GM12878 (cell line): ENCODE results near the gene ST3GAL5. TPM values are rescaled to one million over a fixed set of nuclear protein-coding genes. Genes with fewer than 3 reads are reported as not detected.

Experiments
- ATAC-seq: fragments of 200-7000 bp; cut with Tn5 transposase; 3 replicates; pipeline ENCODE4 v1.9.1; 2020; ENCODE audit warnings: mild to moderate bottlenecking, moderate library complexity
- BruUV-seq: library from RNA; stranded (reverse); fragments of 400-500 nt; replicated peaks from 2 replicates; lab custom pipeline; 2021; lab: Mats Ljungman, UMichigan
- CTCF ChIA-PET: fragments of 300-600 bp; sonication (Branson Sonifier 250); formaldehyde crosslinking; extraction: SDS; loops from one replicate; lab custom pipeline; 2021; ENCODE audit warnings: inconsistent platforms; lab: Yijun Ruan, JAX
- POLR2A ChIA-PET: fragments of 350-600 bp; formaldehyde crosslinking; extraction: SDS; loops from one replicate; lab custom pipeline; 2021; ENCODE audit warnings: inconsistent platforms; lab: Charles Lee
- RAD21 ChIA-PET: fragments of 300-600 bp; sonication (Branson Sonifier 250); formaldehyde crosslinking; loops from one replicate; lab custom pipeline; 2023; ENCODE audit warnings: antibody characterized with exemption; ENCODE audit not compliant: unreplicated experiment; lab: Charles Lee
- SMC1A ChIA-PET: fragments of 300-600 bp; sonication (Branson Sonifier 250); formaldehyde crosslinking; loops from one replicate; lab custom pipeline; 2023; ENCODE audit not compliant: unreplicated experiment, uncharacterized antibody; lab: Charles Lee
- DNase-seq: peaks from one replicate; pipeline ENCODE4 v3.0.0-alpha.2; 2011; ENCODE audit warnings: low read depth, low spot score
- FAIRE-seq: peaks from 3 replicates; lab custom pipeline; 2011; peaks lifted over from hg19 to GRCh38; lab: Jason Lieb, UNC
- H2AFZ ChIP-seq: 2 replicates; pipeline ENCODE4 v1.6.0; 2011; ENCODE audit warnings: low read depth, low read length, control low read depth; ENCODE audit not compliant: control insufficient read depth
- H3K27ac ChIP-seq: 2 replicates; pipeline ENCODE4 v1.5.1; 2011; ENCODE audit warnings: control low read depth; ENCODE audit not compliant: control insufficient read depth, insufficient read depth
- H3K27me3 ChIP-seq, 2 experiments: replicated peaks in 1 of 2; 2 replicates each; pipeline versions ENCODE4 v1.6.0 to v1.6.1; 2011; ENCODE audit warnings: low read length in 1 of 2; ENCODE audit not compliant: control insufficient read depth in 2 of 2, insufficient read depth in 2 of 2
- H3K36me3 ChIP-seq, 2 experiments: 2 replicates each; pipeline ENCODE4 v1.5.1; 2011; ENCODE audit warnings: low read length in 1 of 2; ENCODE audit not compliant: control insufficient read depth in 2 of 2, insufficient read depth in 2 of 2
- H3K4me1 ChIP-seq: 2 replicates; pipeline ENCODE4 v1.6.1; 2011; ENCODE audit warnings: mild to moderate bottlenecking, low read length, moderate library complexity, mixed read lengths; ENCODE audit not compliant: control insufficient read depth, insufficient read depth
- H3K4me2 ChIP-seq: 2 replicates; pipeline ENCODE4 v1.6.0; 2011; ENCODE audit warnings: control low read depth; ENCODE audit not compliant: control insufficient read depth, insufficient read depth
- H3K4me3 ChIP-seq: fragments of 200-600 bp; sonication (generic); 2 replicates; pipeline ENCODE4 v1.5.1; 2016
- H3K79me2 ChIP-seq: 2 replicates; pipeline ENCODE4 v1.6.0; 2011; ENCODE audit warnings: low read length; ENCODE audit not compliant: control insufficient read depth, insufficient read depth
- H3K9ac ChIP-seq: 2 replicates; pipeline ENCODE4 v1.8.0; 2011; ENCODE audit warnings: low read length, control low read depth, mixed read lengths; ENCODE audit not compliant: control insufficient read depth, insufficient read depth
- H3K9me3 ChIP-seq: replicated peaks from 3 replicates; pipeline ENCODE4 v1.5.1; 2011; ENCODE audit warnings: mild to moderate bottlenecking, low read length; ENCODE audit not compliant: control insufficient read depth, insufficient read depth
- H4K20me1 ChIP-seq: 2 replicates; pipeline ENCODE4 v1.6.0; 2011; ENCODE audit not compliant: control insufficient read depth, insufficient read depth
- BMI1 ChIP-seq: fragments of 450-650 bp; IDR thresholded peaks from 2 replicates; pipeline ENCODE4 v1.6.1; 2016; ENCODE audit warnings: mild to moderate bottlenecking, moderate library complexity, borderline replicate concordance
- EP300 ChIP-seq, 2 experiments: fragments of 150-350 bp in 1 of 2; IDR thresholded peaks; 2 replicates each; pipeline ENCODE4 v1.6.1; 2011 to 2012; ENCODE audit warnings: low read depth in 2 of 2, low read length in 2 of 2, borderline replicate concordance in 1 of 2, improper control_type of control experiment in 1 of 2, inconsistent platforms in 1 of 2; ENCODE audit not compliant: control insufficient read depth in 1 of 2
- HDAC2 ChIP-seq: fragments of 200-600 bp; sonication (generic); IDR thresholded peaks from 2 replicates; pipeline ENCODE4 v1.6.1; 2017
- HDGF ChIP-seq: fragments of 450-650 bp; IDR thresholded peaks from 2 replicates; pipeline ENCODE4 v1.6.1; 2016; ENCODE audit warnings: antibody characterized with exemption
- PAX5 ChIP-seq: IDR thresholded peaks from 2 replicates; pipeline ENCODE4 v1.6.1; 2011; ENCODE audit warnings: low read depth, low read length, borderline replicate concordance
- SMARCA5 ChIP-seq: fragments of 450-650 bp; IDR thresholded peaks from 2 replicates; pipeline ENCODE4 v1.6.1; 2017; ENCODE audit warnings: mild to moderate bottlenecking
- SREBF1 ChIP-seq: IDR thresholded peaks from 2 replicates; pipeline ENCODE4 v1.6.1; 2012; ENCODE audit warnings: mild to moderate bottlenecking, low read length
- TBL1XR1 ChIP-seq: IDR thresholded peaks from 2 replicates; pipeline ENCODE4 v1.6.1; 2012; ENCODE audit warnings: low read depth, low read length, improper control_type of control experiment
- ZNF207 ChIP-seq: fragments of 450-650 bp; IDR thresholded peaks from 2 replicates; pipeline ENCODE4 v1.6.1; 2014; ENCODE audit warnings: antibody characterized with exemption, mild to moderate bottlenecking, borderline replicate concordance
- ZNF687 ChIP-seq: fragments of 450-650 bp; IDR thresholded peaks from 2 replicates; pipeline ENCODE4 v1.6.1; 2017; ENCODE audit warnings: mild to moderate bottlenecking, moderate library complexity
- whole genome bisulfite sequencing: methylation state at CpG from one replicate; pipeline ENCODE4 v1.1.6; 2016; ENCODE audit warnings: low lambda C conversion rate; ENCODE audit not compliant: insufficient replicate concordance, insufficient coverage; ENCODE audit errors: missing lambda C conversion rate; 5-methylcytosine and 5-hydroxymethylcytosine counted together
- in situ Hi-C: fragments of 300-500 bp; cut with MboI; formaldehyde crosslinking; loops from 9 replicates; pipeline ENCODE4 v1.14.3; 2018; ENCODE audit warnings: mixed read lengths
- intact Hi-C: fragments of 100-400 bp; cut with micrococcal nuclease; formaldehyde crosslinking; loops from one replicate; pipeline ENCODE4 v1.14.2; 2022; ENCODE audit not compliant: unreplicated experiment
- polyA plus RNA-seq, 11 experiments: library from polyadenylated mRNA; depleted of rRNA in 4 of 11; unstranded in 6 of 11; stranded (reverse) in 5 of 11; fragments of >200 nt; fragmentation: Nextera tagmentation in 4 of 11; fragmentation: Illumina TruSeq in 1 of 11; extraction: Ambion mirVana in 4 of 11; extraction: Trizol in 1 of 11; gene quantifications; 1 replicate in 1 of 11; 2 replicates in 10 of 11; pipeline versions ENCODE4 v1.2.1 to v1.2.3, GENCODE V29; 2011 to 2016; ENCODE audit warnings: inconsistent platforms in 2 of 11, missing spikeins in 2 of 11, low read depth in 1 of 11
- total RNA-seq, 4 experiments: library from RNA; depleted of rRNA in 3 of 4; stranded (reverse); fragments of >200 nt in 3 of 4; fragmentation: Illumina TruSeq in 1 of 4; extraction: Trizol in 1 of 4; gene quantifications; 2 replicates each; pipeline versions ENCODE4 v1.2.1 to v1.2.3, GENCODE V29; 2013 to 2021
- TF ChIP-seq, protein P1 (sequence below): fragments of 450-650 bp; conservative IDR thresholded peaks from 2 replicates; pipeline ENCODE4 v1.6.1; 2017; ENCODE audit warnings: mild to moderate bottlenecking, moderate library complexity
- TF ChIP-seq, protein P2 (sequence below): fragments of 450-650 bp; formaldehyde crosslinking; IDR thresholded peaks from 2 replicates; pipeline ENCODE4 v1.4.0; 2020; ENCODE audit warnings: mild to moderate bottlenecking, moderate library complexity

Gene ST3GAL5
- total and polyA plus RNA-seq, 10 of the 15 experiments (the other 5 are each of a cell fraction or from before 2014, with no cell fraction given): 5.2 to 60.9 (median 10.2) TPM

DNA sequence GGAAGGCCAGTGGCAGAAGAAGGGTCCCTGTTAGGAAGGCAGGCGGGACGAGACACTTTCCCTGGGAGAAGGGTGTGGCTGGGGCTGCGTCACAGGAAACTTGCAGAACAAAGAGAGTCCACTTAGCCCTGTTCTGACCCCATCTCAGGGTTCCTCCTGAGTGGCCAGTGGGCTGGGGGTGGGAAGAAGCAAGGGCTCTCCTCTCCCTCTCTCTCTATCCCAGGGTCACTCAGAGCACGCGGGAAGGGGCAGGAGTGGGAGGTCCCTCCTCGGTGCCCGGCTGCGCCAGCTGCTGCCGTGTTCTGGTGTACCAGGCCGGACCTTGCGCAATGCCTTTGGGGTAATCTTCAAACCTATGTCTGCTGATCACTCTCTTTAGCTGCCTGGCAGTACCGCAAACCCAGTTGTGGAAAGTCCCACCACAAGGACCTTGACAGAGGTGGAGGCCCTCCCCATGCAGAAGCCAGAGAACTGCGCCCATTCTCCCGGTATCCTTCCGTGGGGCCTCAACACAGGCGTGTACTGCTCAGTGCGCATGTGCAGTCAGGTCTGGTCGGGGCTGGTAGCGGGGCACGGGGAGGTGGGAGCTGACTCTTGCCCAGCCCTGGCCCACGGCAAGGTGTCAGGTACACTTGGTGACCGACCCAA is 47.8 kb upstream of the ST3GAL5 start:
- ChIA-PET POLR2A (interaction anchor here (0.9 kb wide), 1 partner anchor 57 kb away, joined by 3 read pairs; no protein-coding TSS in a partner anchor), RAD21 (no interaction called here), CTCF (interaction anchor here (1.5 kb wide), 1 partner anchor 47 kb away, joined by 3 read pairs; no protein-coding TSS in a partner anchor), SMC1A (interaction anchor here (0.6 kb wide), 1 partner anchor 25 kb away, joined by 3 read pairs; no protein-coding TSS in a partner anchor)
- peaks cover under 1% of the 10 kb centered on the region; the same call in 2 of the 3 replicates for H3K9me3 ChIP-seq
- H3K79me2 ChIP-seq: no peaks in the 10 kb centered on the region
- 81% methylated on average over 22 of the region's 22 CpGs for WGBS
- DNase-seq (no peak), FAIRE-seq (no peak), ATAC-seq (no peak)
- BruUV-seq: no TSS peak
- H3K4me2 ChIP-seq: no peak overlapping the region
- H3K27ac ChIP-seq: no peak overlapping the region
- no peaks in the 10 kb centered on the region for H4K20me1 ChIP-seq
- intact Hi-C loops: no loop called here
- no peak overlapping the region for H3K4me3 ChIP-seq
- H3K27me3 ChIP-seq: no peaks in the 10 kb centered on the region
- no peaks in the 10 kb centered on the region for H3K36me3 ChIP-seq
- H3K9ac ChIP-seq: no peak overlapping the region
- H2AFZ ChIP-seq: no peak overlapping the region
- in situ Hi-C loops: no loop called here
- no peaks in the 10 kb centered on the region for H3K4me1 ChIP-seq
- TF ChIP-seq ZNF207 (no peak), PAX5 (no peak), BMI1 (no peak), SREBF1 (no peak), SMARCA5 (no peak), TBL1XR1 (no peak), EP300 (IDR thresholded peaks at IDR 0.05; ENCODE audit: borderline replicate concordance in 1 of 2, control insufficient read depth in 1 of 2, low read depth in 2 of 2, low read length in 2 of 2) (no peak), ZNF687 (no peak), HDAC2 (no peak), HDGF (no peak)
- TF ChIP-seq, protein P1, sequence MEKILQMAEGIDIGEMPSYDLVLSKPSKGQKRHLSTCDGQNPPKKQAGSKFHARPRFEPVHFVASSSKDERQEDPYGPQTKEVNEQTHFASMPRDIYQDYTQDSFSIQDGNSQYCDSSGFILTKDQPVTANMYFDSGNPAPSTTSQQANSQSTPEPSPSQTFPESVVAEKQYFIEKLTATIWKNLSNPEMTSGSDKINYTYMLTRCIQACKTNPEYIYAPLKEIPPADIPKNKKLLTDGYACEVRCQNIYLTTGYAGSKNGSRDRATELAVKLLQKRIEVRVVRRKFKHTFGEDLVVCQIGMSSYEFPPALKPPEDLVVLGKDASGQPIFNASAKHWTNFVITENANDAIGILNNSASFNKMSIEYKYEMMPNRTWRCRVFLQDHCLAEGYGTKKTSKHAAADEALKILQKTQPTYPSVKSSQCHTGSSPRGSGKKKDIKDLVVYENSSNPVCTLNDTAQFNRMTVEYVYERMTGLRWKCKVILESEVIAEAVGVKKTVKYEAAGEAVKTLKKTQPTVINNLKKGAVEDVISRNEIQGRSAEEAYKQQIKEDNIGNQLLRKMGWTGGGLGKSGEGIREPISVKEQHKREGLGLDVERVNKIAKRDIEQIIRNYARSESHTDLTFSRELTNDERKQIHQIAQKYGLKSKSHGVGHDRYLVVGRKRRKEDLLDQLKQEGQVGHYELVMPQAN: no peak
- TF ChIP-seq, protein P2, sequence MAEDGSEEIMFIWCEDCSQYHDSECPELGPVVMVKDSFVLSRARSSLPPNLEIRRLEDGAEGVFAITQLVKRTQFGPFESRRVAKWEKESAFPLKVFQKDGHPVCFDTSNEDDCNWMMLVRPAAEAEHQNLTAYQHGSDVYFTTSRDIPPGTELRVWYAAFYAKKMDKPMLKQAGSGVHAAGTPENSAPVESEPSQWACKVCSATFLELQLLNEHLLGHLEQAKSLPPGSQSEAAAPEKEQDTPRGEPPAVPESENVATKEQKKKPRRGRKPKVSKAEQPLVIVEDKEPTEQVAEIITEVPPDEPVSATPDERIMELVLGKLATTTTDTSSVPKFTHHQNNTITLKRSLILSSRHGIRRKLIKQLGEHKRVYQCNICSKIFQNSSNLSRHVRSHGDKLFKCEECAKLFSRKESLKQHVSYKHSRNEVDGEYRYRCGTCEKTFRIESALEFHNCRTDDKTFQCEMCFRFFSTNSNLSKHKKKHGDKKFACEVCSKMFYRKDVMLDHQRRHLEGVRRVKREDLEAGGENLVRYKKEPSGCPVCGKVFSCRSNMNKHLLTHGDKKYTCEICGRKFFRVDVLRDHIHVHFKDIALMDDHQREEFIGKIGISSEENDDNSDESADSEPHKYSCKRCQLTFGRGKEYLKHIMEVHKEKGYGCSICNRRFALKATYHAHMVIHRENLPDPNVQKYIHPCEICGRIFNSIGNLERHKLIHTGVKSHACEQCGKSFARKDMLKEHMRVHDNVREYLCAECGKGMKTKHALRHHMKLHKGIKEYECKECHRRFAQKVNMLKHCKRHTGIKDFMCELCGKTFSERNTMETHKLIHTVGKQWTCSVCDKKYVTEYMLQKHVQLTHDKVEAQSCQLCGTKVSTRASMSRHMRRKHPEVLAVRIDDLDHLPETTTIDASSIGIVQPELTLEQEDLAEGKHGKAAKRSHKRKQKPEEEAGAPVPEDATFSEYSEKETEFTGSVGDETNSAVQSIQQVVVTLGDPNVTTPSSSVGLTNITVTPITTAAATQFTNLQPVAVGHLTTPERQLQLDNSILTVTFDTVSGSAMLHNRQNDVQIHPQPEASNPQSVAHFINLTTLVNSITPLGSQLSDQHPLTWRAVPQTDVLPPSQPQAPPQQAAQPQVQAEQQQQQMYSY (CRISPR knock-in tag): no peak
